Upper lobe of left lung (tissue), 6 donors: Measurements from ENCODE around the gene PRPS2. TPM values are rescaled to one million over a fixed set of nuclear protein-coding genes. Genes with fewer than 3 reads are reported as not detected.

Experiments
- ATAC-seq, 2 donors: fragments of 200-7000 bp; cut with Tn5 transposase; one replicate each; pipeline ENCODE4 v1.9.1; 2022; ENCODE audit warnings: mild to moderate bottlenecking in 2 of 2, moderate library complexity in 2 of 2; ENCODE audit not compliant: low FRiP score in 2 of 2
- DNase-seq, 2 donors: peaks; one replicate each; pipeline ENCODE4 v3.0.0-alpha.2; 2019 to 2020
- H3K27ac ChIP-seq, 4 donors: fragments of 200-600 bp; sonication (generic); one replicate each; pipeline ENCODE4 v1.5.1; 2016 to 2019
- H3K27me3 ChIP-seq, 4 donors: fragments of 200-600 bp; sonication (generic); one replicate each; pipeline ENCODE4 v1.5.1; 2017 to 2019
- H3K36me3 ChIP-seq, 4 donors: fragments of 200-600 bp; sonication (generic); one replicate each; pipeline ENCODE4 v1.5.1; 2016 to 2019
- H3K4me1 ChIP-seq, 4 donors: fragments of 200-600 bp; sonication (generic); one replicate each; pipeline ENCODE4 v1.5.1; 2018 to 2019
- H3K4me3 ChIP-seq, 4 donors: fragments of 200-600 bp; sonication (generic); one replicate each; pipeline ENCODE4 v1.5.1; 2017 to 2019; ENCODE audit warnings: mild to moderate bottlenecking in 2 of 4, moderate library complexity in 1 of 4
- H3K9me3 ChIP-seq, 4 donors: fragments of 200-600 bp; sonication (generic); one replicate each; pipeline ENCODE4 v1.5.1; 2018 to 2019
- CTCF ChIP-seq, 6 experiments: fragments of 450-650 bp in 4 of 6; fragments of 200-600 bp in 2 of 6; sonication (generic) in 2 of 6; IDR thresholded peaks; one replicate each; pipeline ENCODE4 v1.5.1; 2016 to 2019; ENCODE audit warnings: antibody characterized with exemption in 6 of 6
- EP300 ChIP-seq, 4 donors: sonication (generic); formaldehyde crosslinking; IDR thresholded peaks; one replicate each; pipeline ENCODE4 v1.5.1; 2017; ENCODE audit warnings: antibody characterized with exemption in 4 of 4, control low read depth in 2 of 4
- POLR2A ChIP-seq, 4 donors: fragments of 450-650 bp; IDR thresholded peaks; one replicate each; pipeline ENCODE4 v1.5.1; 2016 to 2017; ENCODE audit warnings: antibody characterized with exemption in 4 of 4, mild to moderate bottlenecking in 2 of 4
- POLR2AphosphoS5 ChIP-seq, 2 donors: sonication (generic); formaldehyde crosslinking; IDR thresholded peaks; one replicate each; pipeline ENCODE4 v1.5.1; 2017; ENCODE audit warnings: antibody characterized with exemption in 2 of 2
- WGBS, 2 donors: methylation state at CpG; one replicate each; pipeline ENCODE4 v1.1.5; 2017 to 2018; 5-methylcytosine and 5-hydroxymethylcytosine counted together
- total RNA-seq, 6 donors: library from RNA; depleted of rRNA in 4 of 6; stranded (reverse); fragments of >200 nt in 4 of 6; gene quantifications; one replicate each; pipeline versions ENCODE4 v1.1.0 to v1.2.1, GENCODE V29; 2016 to 2021
- donor health status: DM: no; HTN: no; CAD: no; lungs with moderate emphysema.
- donor health status: DM: no; HTN: yes; CAD: no; lungs with severe emphysema.

Gene PRPS2
- total RNA-seq, 6 donors from 2014 or later = 5.2 to 27.4 (median 22.6) TPM

- no peak overlapping the region for H3K4me3 ChIP-seq
- no peak for ATAC-seq
- H3K27ac ChIP-seq = no peak overlapping the region
- TF ChIP-seq CTCF (IDR thresholded peaks at IDR 0.05) (no peak), POLR2AphosphoS5 (IDR thresholded peaks at IDR 0.05) (no peak), POLR2A (IDR thresholded peaks at IDR 0.05) (no peak), EP300 (IDR thresholded peaks at IDR 0.05) (no peak)
- 33 to 50% methylated on average over 6 of the region's 6 CpGs for WGBS, 2 donors
- H3K9me3 ChIP-seq = no peaks in the 10 kb centered on the region
- no peaks in the 10 kb centered on the region for H3K36me3 ChIP-seq
- no peak for DNase-seq
- H3K4me1 ChIP-seq = no peaks in the 10 kb centered on the region
- no peaks in the 10 kb centered on the region for H3K27me3 ChIP-seq
These were observed 52.6 kb downstream of the PRPS2 start for GRCh38 chrX:12843668-12844279.

- Histone ChIP-seq H3K9me3 (no peaks in the 10 kb centered on the region), H3K4me1 (no peaks in the 10 kb centered on the region), H3K4me3 (no peak overlapping the region), H3K27ac (no peak overlapping the region), H3K27me3 (no peaks in the 10 kb centered on the region), H3K36me3 (no peaks in the 10 kb centered on the region)
- TF ChIP-seq CTCF (IDR thresholded peaks at IDR 0.05) (no peak), POLR2A (IDR thresholded peaks at IDR 0.05) (no peak), EP300 (IDR thresholded peaks at IDR 0.05) (no peak), POLR2AphosphoS5 (IDR thresholded peaks at IDR 0.05) (no peak)
- no peak for DNase-seq
- no peak for ATAC-seq
- 64 to 65% methylated on average over 2 to 3 of the region's 3 CpGs for WGBS, 2 donors
These were observed 53.1 kb downstream of the PRPS2 start for GRCh38 chrX:12844319-12844718.

- 42 to 58% methylated on average over 7 of the region's 7 CpGs for WGBS, 2 donors
- H3K9me3 ChIP-seq = peaks cover 0 to 15% (median 0%) of the 10 kb centered on the region in 4 donors
- ATAC-seq (peak in 1 of 2 donors; percentile 47), DNase-seq (no peak)
- H3K27ac ChIP-seq = no peak overlapping the region
- no peak overlapping the region for H3K4me3 ChIP-seq
- no peak for TF ChIP-seq CTCF (IDR thresholded peaks at IDR 0.05)
- no peak for TF ChIP-seq EP300 (IDR thresholded peaks at IDR 0.05)
- no peak for TF ChIP-seq POLR2AphosphoS5 (IDR thresholded peaks at IDR 0.05)
- no peak for TF ChIP-seq POLR2A (IDR thresholded peaks at IDR 0.05)
- H3K36me3 ChIP-seq = no peaks in the 10 kb centered on the region
- no peaks in the 10 kb centered on the region for H3K4me1 ChIP-seq
- H3K27me3 ChIP-seq = no peaks in the 10 kb centered on the region
These were observed 74.1 kb downstream of the PRPS2 start for GRCh38 chrX:12865359-12865758.

- 56 to 81% methylated on average over 7 of the region's 7 CpGs for WGBS, 2 donors
- no peaks in the 10 kb centered on the region for H3K27me3 ChIP-seq
- no peak for ATAC-seq
- no peaks in the 10 kb centered on the region for H3K36me3 ChIP-seq
- H3K4me1 ChIP-seq = no peaks in the 10 kb centered on the region
- H3K4me3 ChIP-seq = no peak within 1 kb of the TSS
- TF ChIP-seq EP300 (IDR thresholded peaks at IDR 0.05) = no peak
- peaks cover 0 to 15% (median 0%) of the 10 kb centered on the region in 4 donors for H3K9me3 ChIP-seq
- no peak within 1 kb of the TSS for H3K27ac ChIP-seq
- DNase-seq = no peak
These were observed 75.5 kb downstream of the PRPS2 start, which contains the start of gene TLR7 for GRCh38 chrX:12866451-12867377. TLR7 (plus strand) TSS chrX:12867072; CDS start chrX:12867579, 507 bp downstream.

GRCh38 chrX:12867685-12868084 lies 76.5 kb downstream of the PRPS2 start:
- Histone ChIP-seq H3K27ac (no peak overlapping the region), H3K9me3 (peaks cover 0 to 15% (median 0%) of the 10 kb centered on the region in 4 donors), H3K4me1 (no peaks in the 10 kb centered on the region), H3K4me3 (no peak overlapping the region), H3K27me3 (no peaks in the 10 kb centered on the region), H3K36me3 (no peaks in the 10 kb centered on the region)
- WGBS, 2 donors = 47 to 63% methylated on average over 4 of the region's 4 CpGs
- ATAC-seq (no peak), DNase-seq (no peak)
- TF ChIP-seq CTCF (IDR thresholded peaks at IDR 0.05) (no peak), POLR2A (IDR thresholded peaks at IDR 0.05) (no peak), EP300 (IDR thresholded peaks at IDR 0.05) (no peak), POLR2AphosphoS5 (IDR thresholded peaks at IDR 0.05) (no peak)
